Posterior vena cava (tissue), 2 donors: ENCODE data around the gene PDE6A. TPM values are rescaled to one million over a fixed set of nuclear protein-coding genes. Genes with fewer than 3 reads are reported as not detected.
"Not testable (repeated sequence)": the region's sequence is repeated elsewhere in the genome, so short reads cannot be mapped to it uniquely, and the experiment has no call there.

Source experiments
- DNase-seq: peaks from one replicate; pipeline ENCODE4 v3.0.0-alpha.2; 2020; ENCODE audit warnings: low spot score
- intact Hi-C, 2 donors: fragments of 100-400 bp; cut with DNase I; formaldehyde crosslinking; loops; one replicate each; pipeline versions ENCODE4 v1.14.1 to v1.14.2; 2022 to 2023
- total RNA-seq, 2 donors: library from RNA; stranded (reverse); fragmentation: NEBNext Ultra II Directional; extraction: Animal tissue kit (Norgen Biotek cat#: 25700); gene quantifications; one replicate each; pipeline ENCODE4 v1.2.1, GENCODE V29; 2021
- donor health status: DM: yes; HTN: yes; CAD: no.
- donor health status: DM: yes; HTN: yes; CAD: no.

PDE6A gene
- total RNA-seq, 2 donors from 2014 or later = not detected

GRCh38 chr5:149956685-149957084 is 12.1 kb upstream of the PDE6A start:
- intact Hi-C loops = no loop called here
- DNase-seq = no peak

- DNase-seq = no peak
- intact Hi-C loops = no loop called here
These were observed 10.2 kb upstream of the PDE6A start for GRCh38 chr5:149954798-149955197.

- no peak for DNase-seq
- intact Hi-C loops = no loop called here
These were observed 9.0 kb upstream of the PDE6A start for GRCh38 chr5:149953436-149954121.

GRCh38 chr5:149951138-149951749 is 6.7 kb upstream of the PDE6A start:
- intact Hi-C loops = no loop called here
- DNase-seq = no peak

- intact Hi-C loops = no loop called here
- no peak for DNase-seq
These were observed 4.4 kb upstream of the PDE6A start for GRCh38 chr5:149948993-149949392.

- DNase-seq = no peak
- intact Hi-C loops = no loop called here
These were observed 1.5 kb upstream of the PDE6A start for GRCh38 chr5:149946118-149946517.

- intact Hi-C loops, DNase-seq: not testable (repeated sequence)
These were observed 1.2 kb downstream of the PDE6A start for GRCh38 chr5:149943177-149943949.

GRCh38 chr5:149942741-149943169 is 1.8 kb downstream of the PDE6A start:
- DNase-seq, intact Hi-C loops: not testable (repeated sequence)

- no peak for DNase-seq
- intact Hi-C loops = no loop called here
These were observed 2.4 kb downstream of the PDE6A start for GRCh38 chr5:149942199-149942598.

- no peak for DNase-seq
- intact Hi-C loops = no loop called here
These were observed 2.8 kb downstream of the PDE6A start for GRCh38 chr5:149941795-149942194.

GRCh38 chr5:149940941-149941644 is 3.5 kb downstream of the PDE6A start:
- intact Hi-C loops = no loop called here
- no peak for DNase-seq

GRCh38 chr5:149940077-149940574 is 4.5 kb downstream of the PDE6A start:
- intact Hi-C loops = no loop called here
- DNase-seq = no peak

GRCh38 chr5:149939546-149939945 is 5.0 kb downstream of the PDE6A start:
- no peak for DNase-seq
- intact Hi-C loops = no loop called here

GRCh38 chr5:149938791-149939358 is 5.7 kb downstream of the PDE6A start:
- DNase-seq = no peak
- intact Hi-C loops = no loop called here

- no peak for DNase-seq
- intact Hi-C loops = no loop called here
These were observed 6.3 kb downstream of the PDE6A start for GRCh38 chr5:149938279-149938678.

- DNase-seq = no peak
- intact Hi-C loops = no loop called here
These were observed 7.0 kb downstream of the PDE6A start for GRCh38 chr5:149937610-149938009.

- intact Hi-C loops = no loop called here
- no peak for DNase-seq
These were observed 7.9 kb downstream of the PDE6A start for GRCh38 chr5:149936700-149937091.

GRCh38 chr5:149936044-149936699 is 8.4 kb downstream of the PDE6A start:
- DNase-seq = no peak
- intact Hi-C loops = no loop called here

GRCh38 chr5:149935431-149935901 is 9.1 kb downstream of the PDE6A start:
- DNase-seq = no peak
- intact Hi-C loops = no loop called here
